Right atrium auricular region (tissue), 2 donors: ENCODE measurements around the gene TNFAIP8L1. TPM values are rescaled to one million over a fixed set of nuclear protein-coding genes. Genes with fewer than 3 reads are reported as not detected.

Experiments used
- DNase-seq: peaks from one replicate; pipeline ENCODE4 v3.0.0-alpha.2; 2019; ENCODE audit warnings: low spot score
- H3K27ac ChIP-seq, 2 donors: fragments of 200-600 bp; sonication (generic); 1 replicate in 1 of 2; 2 replicates in 1 of 2; pipeline ENCODE4 v1.5.1; 2016 to 2019
- H3K27me3 ChIP-seq, 2 donors: fragments of 200-600 bp; sonication (generic); one replicate each; pipeline versions ENCODE4 v1.5.1 to v1.6.0; 2017 to 2019
- H3K36me3 ChIP-seq: fragments of 200-600 bp; sonication (generic); one replicate; pipeline ENCODE4 v1.5.1; 2016
- H3K4me1 ChIP-seq, 2 donors: fragments of 200-600 bp; sonication (generic); one replicate each; pipeline versions ENCODE4 v1.5.1 to v1.6.0; 2017 to 2019
- H3K4me3 ChIP-seq, 2 donors: fragments of 200-600 bp; sonication (generic); 1 replicate in 1 of 2; 2 replicates in 1 of 2; pipeline ENCODE4 v1.5.1; 2017 to 2019; ENCODE audit warnings: mild to moderate bottlenecking in 1 of 2, moderate library complexity in 1 of 2
- H3K9me3 ChIP-seq, 2 donors: fragments of 200-600 bp; sonication (generic); one replicate each; pipeline ENCODE4 v1.5.1; 2019
- CTCF ChIP-seq, 2 donors: fragments of 200-600 bp; sonication (generic); IDR thresholded peaks; one replicate each; pipeline ENCODE4 v1.5.1; 2019; ENCODE audit warnings: antibody characterized with exemption in 2 of 2
- total RNA-seq, 2 donors: library from RNA; depleted of rRNA; stranded (reverse); fragments of >200 nt; gene quantifications; one replicate each; pipeline ENCODE4 v1.1.0, GENCODE V29; 2016

The TNFAIP8L1 gene
- total RNA-seq, 2 donors from 2014 or later = 2.6 to 4.2 TPM

GRCh38 chr19:4613254-4613751 is 26.0 kb upstream of the TNFAIP8L1 start:
- H3K4me3 ChIP-seq = no peak overlapping the region
- no peaks in the 10 kb centered on the region for H3K36me3 ChIP-seq
- H3K27me3 ChIP-seq = no peaks in the 10 kb centered on the region
- DNase-seq = no peak
- H3K27ac ChIP-seq = no peak overlapping the region
- TF ChIP-seq CTCF (IDR thresholded peaks at IDR 0.05) = no peak
- H3K9me3 ChIP-seq = no peaks in the 10 kb centered on the region
- peaks cover 0 to 10% of the 10 kb centered on the region in 2 donors for H3K4me1 ChIP-seq

GRCh38 chr19:4618019-4618418 is 21.3 kb upstream of the TNFAIP8L1 start:
- no peaks in the 10 kb centered on the region for H3K27me3 ChIP-seq
- no peaks in the 10 kb centered on the region for H3K36me3 ChIP-seq
- no peak overlapping the region for H3K27ac ChIP-seq
- TF ChIP-seq CTCF (IDR thresholded peaks at IDR 0.05) = no peak
- no peak overlapping the region for H3K4me3 ChIP-seq
- H3K9me3 ChIP-seq = no peaks in the 10 kb centered on the region
- DNase-seq = no peak
- H3K4me1 ChIP-seq = no peaks in the 10 kb centered on the region

- H3K27ac ChIP-seq = no peak overlapping the region
- no peak for DNase-seq
- H3K4me3 ChIP-seq = no peak overlapping the region
- H3K4me1 ChIP-seq = no peaks in the 10 kb centered on the region
- H3K36me3 ChIP-seq = no peaks in the 10 kb centered on the region
- H3K9me3 ChIP-seq = no peaks in the 10 kb centered on the region
- no peaks in the 10 kb centered on the region for H3K27me3 ChIP-seq
- no peak for TF ChIP-seq CTCF (IDR thresholded peaks at IDR 0.05)
Measured at GRCh38 chr19:4619668-4620294, 19.5 kb upstream of the TNFAIP8L1 start.

- H3K4me1 ChIP-seq = no peaks in the 10 kb centered on the region
- DNase-seq = no peak
- no peaks in the 10 kb centered on the region for H3K36me3 ChIP-seq
- no peak for TF ChIP-seq CTCF (IDR thresholded peaks at IDR 0.05)
- H3K27me3 ChIP-seq = no peaks in the 10 kb centered on the region
- no peaks in the 10 kb centered on the region for H3K9me3 ChIP-seq
- H3K27ac ChIP-seq = no peak overlapping the region
- H3K4me3 ChIP-seq = no peak overlapping the region
Measured at GRCh38 chr19:4620675-4621074, 18.6 kb upstream of the TNFAIP8L1 start.

- Histone ChIP-seq H3K27me3 (no peaks in the 10 kb centered on the region), H3K4me3 (no peak overlapping the region), H3K27ac (no peak overlapping the region), H3K36me3 (no peaks in the 10 kb centered on the region), H3K9me3 (no peaks in the 10 kb centered on the region), H3K4me1 (no peaks in the 10 kb centered on the region)
- no peak for TF ChIP-seq CTCF (IDR thresholded peaks at IDR 0.05)
- no peak for DNase-seq
Measured at GRCh38 chr19:4622695-4623421, 16.5 kb upstream of the TNFAIP8L1 start.
